IPS-18c (cell line): ENCODE data around the gene SLCO3A1.

ENCODE experiments used
- H3K4me3 ChIP-seq: 2 replicates; pipeline ENCODE4 v1.7.0; 2013; ENCODE audit warnings: low read depth, mild to moderate bottlenecking, low read length, moderate library complexity; ENCODE audit not compliant: insufficient read depth
- H3K9me3 ChIP-seq: one replicate; pipeline ENCODE4 v1.6.1; 2013; ENCODE audit warnings: mild to moderate bottlenecking, low read length, moderate library complexity; ENCODE audit not compliant: control insufficient read depth, insufficient read depth

Gene SLCO3A1

DNA sequence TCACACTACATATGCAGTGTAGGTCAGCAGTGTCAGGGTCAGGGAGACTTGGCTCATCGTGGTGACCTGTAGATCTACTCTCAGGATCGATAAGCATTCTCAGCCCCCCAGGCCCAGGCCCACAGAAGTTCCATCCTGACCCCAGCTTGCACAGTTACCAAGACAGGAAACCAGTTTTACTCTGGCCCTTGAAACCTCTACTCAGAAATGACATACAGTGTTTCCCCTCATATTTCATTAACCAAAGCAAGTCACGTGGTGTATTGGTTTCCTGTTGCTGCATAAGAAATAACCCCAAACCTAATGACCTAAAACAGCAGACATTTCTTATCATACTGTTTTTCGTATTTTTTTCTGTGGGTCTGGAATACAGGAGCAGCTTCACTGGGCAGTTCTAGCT, 242.2 kb downstream of the SLCO3A1 start:
- Histone ChIP-seq H3K9me3 (no peaks in the 10 kb centered on the region), H3K4me3 (no peak overlapping the region)

DNA sequence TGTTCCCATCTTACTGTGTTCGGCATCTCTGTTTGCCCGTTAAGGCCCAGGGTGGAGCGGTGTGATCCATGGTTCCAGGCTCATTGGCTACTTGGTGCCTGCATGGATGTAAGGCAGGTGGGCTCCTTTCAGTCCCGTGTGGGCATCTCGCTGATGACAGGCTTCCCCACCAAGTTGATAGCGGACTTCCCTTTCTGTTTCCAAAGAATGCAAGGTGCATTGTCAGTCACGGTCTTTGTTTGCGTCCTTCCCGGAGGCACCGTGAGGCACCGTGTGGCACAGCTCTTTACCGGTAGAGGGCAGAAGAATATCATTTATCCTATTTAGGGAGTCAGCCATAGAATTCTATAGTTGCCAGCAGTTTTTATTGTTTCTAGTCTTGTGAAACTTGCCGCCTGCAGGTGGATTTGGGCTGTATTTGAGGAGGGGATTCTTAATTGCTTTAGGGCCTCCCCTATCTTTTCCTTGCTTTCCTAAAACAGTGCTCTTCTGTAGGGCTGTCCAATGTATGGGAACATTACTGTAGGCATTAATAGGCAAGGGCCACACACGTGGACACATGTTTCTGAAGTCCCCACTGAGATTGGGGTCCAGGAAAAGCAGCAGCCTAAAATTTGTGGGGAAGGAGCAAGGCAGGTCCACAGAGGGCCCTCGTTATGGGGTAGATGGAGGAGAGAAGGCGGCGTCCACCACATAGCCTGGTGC, 244.1 kb downstream of the SLCO3A1 start:
- no peak overlapping the region for H3K4me3 ChIP-seq
- no peaks in the 10 kb centered on the region for H3K9me3 ChIP-seq

DNA sequence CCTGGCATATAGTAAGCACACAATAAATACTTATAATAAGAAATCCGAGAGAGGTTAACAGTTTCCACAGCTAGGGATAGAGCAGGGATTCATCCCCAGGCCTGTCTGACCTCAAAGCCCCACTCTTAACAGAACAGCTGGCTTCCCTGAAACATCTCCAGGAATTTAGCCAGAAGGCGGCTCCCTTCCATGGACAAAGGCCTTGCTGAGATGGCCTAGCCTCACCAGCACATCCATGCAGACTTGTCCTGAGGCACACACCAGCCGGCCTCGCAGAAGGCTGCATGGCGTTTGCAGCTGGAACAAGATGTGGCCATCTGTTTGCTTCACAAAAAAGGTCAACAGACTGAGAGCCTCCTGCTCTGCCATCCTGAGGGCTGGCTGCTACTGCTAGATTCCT, 245.4 kb downstream of the SLCO3A1 start:
- no peaks in the 10 kb centered on the region for H3K9me3 ChIP-seq
- H3K4me3 ChIP-seq: no peak overlapping the region

DNA sequence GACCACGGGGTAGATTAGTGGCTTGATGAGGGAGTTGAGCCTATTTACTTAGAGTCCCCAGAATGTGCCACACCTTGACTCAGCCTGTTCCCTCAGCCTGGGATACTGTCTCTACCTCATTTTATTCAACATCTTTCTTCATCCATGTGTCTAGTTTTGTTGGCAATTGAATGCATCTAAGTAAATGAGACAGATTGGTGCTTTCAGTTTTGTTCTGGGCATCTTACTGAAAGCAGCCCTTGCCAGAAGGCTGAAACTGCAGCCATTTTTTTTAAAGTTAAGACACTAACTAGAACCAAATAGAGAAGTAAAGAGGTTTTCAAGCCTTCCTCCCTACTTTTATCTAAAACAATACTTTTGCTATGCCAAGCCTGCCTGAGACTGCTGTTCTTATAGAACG, 246.8 kb downstream of the SLCO3A1 start:
- Histone ChIP-seq H3K9me3 (no peaks in the 10 kb centered on the region), H3K4me3 (no peak overlapping the region)

- H3K4me3 ChIP-seq: no peak overlapping the region
- H3K9me3 ChIP-seq: no peaks in the 10 kb centered on the region
Measured at GRCh38 chr15:92100751-92101150, 247.2 kb downstream of the SLCO3A1 start.

- Histone ChIP-seq H3K9me3 (no peaks in the 10 kb centered on the region), H3K4me3 (no peak overlapping the region)
Measured at GRCh38 chr15:92101708-92102394, 248.3 kb downstream of the SLCO3A1 start.

GRCh38 chr15:92102395-92102755, 248.9 kb downstream of the SLCO3A1 start:
- Histone ChIP-seq H3K9me3 (no peaks in the 10 kb centered on the region), H3K4me3 (no peak overlapping the region)

GRCh38 chr15:92104072-92104471, 250.6 kb downstream of the SLCO3A1 start:
- no peak overlapping the region for H3K4me3 ChIP-seq
- no peaks in the 10 kb centered on the region for H3K9me3 ChIP-seq

GRCh38 chr15:92105611-92106010, 252.1 kb downstream of the SLCO3A1 start:
- no peak overlapping the region for H3K4me3 ChIP-seq
- no peaks in the 10 kb centered on the region for H3K9me3 ChIP-seq

DNA sequence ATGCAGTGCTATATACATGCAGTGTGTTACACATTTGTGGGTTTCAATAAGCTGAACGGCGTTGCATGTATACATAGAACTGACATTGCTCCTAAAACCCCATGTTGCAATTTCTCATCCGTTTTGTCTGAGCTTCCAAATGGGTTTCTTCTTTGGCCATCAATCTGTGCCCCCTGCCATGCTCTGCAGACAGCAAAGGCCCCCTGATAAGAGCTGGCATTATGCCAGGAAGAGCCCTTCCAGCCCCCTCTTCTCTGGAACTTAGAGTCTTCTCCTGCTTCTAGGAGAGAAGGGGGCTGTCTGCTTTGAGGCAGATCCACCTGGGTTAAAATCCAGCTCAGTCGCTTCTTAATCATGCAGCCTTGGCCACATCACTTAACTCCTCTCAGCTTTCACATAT, 254.0 kb downstream of the SLCO3A1 start:
- H3K9me3 ChIP-seq: no peaks in the 10 kb centered on the region
- no peak overlapping the region for H3K4me3 ChIP-seq

DNA sequence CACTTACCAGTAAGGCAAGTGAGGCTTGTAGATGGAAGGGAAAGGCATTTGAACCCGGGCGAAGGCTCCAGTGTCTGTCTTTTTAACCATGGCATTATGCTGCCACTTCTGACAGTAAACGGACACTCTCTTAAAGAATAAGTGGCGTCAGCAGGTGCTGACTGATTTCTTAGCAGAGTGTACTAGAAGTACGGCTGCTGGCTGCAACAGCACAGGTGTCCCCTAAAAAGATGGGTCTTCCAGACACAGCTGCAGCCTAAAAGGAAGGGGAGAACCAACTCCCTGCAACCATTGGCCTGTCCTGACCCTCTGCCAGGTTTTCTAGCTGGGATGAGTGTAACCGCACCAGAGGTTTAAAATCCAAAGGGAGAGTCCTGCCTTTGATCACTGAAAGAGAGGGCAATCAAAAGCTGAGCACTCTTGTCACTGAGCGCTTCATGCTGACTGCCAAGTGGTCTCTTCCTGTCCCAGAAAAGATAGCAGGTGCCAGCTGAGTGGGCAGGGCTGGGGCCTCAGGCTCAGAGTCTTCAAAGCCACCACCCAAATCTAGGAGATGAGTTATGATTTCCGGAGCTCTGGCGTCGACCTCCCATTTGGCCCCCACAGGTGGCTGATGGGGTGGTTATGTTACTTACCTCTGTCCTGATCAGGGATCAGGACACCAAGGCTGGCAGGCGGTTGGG, 255.8 kb downstream of the SLCO3A1 start:
- H3K4me3 ChIP-seq: no peak overlapping the region

GRCh38 chr15:92111291-92111690, 257.8 kb downstream of the SLCO3A1 start:
- no peaks in the 10 kb centered on the region for H3K9me3 ChIP-seq
- no peak overlapping the region for H3K4me3 ChIP-seq

More for the DNA sequence above, 255.8 kb downstream of the SLCO3A1 start:
- no peaks in the 10 kb centered on the region for H3K9me3 ChIP-seq

GRCh38 chr15:92111751-92112150, 258.2 kb downstream of the SLCO3A1 start:
- no peaks in the 10 kb centered on the region for H3K9me3 ChIP-seq
- H3K4me3 ChIP-seq: no peak overlapping the region

DNA sequence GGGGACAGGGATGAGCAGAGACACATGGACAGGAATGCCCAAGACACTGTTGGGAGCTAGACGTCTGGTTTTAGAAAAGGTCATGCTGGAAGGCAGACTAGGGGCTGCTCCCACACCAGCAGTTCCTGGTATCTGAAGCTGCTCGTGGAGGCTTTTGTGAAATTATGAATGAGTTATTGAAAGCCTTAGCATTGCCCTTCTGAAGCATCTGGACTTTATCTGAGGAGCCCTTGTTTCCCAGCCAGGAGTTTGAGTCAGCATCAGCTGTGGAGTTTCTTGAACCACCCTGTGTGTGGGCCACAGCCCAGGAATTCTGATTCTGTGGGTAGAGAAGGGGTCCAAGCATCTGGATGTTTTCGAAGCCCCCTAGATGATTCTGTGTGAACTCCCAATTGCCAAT, 258.7 kb downstream of the SLCO3A1 start:
- H3K9me3 ChIP-seq: no peaks in the 10 kb centered on the region
- no peak overlapping the region for H3K4me3 ChIP-seq

DNA sequence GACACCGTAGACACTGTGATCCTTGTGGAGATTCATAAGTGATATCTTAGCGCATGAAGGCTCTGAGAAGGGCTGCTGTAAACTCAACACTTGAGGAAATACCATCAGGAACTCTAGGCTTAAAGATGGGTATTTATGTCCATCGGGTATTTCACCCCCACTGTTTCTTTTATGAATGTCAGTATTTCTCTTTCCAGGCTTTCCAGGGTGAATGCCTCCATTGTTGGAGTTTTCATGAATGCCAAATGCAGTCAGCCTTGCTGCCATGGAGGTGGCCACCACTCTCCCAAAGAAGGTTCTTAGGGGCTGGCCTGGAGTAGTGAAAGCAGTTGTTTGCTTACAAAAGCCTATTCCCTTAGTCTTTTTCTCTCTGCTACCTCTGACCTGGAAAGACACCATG, 259.2 kb downstream of the SLCO3A1 start:
- no peak overlapping the region for H3K4me3 ChIP-seq
- no peaks in the 10 kb centered on the region for H3K9me3 ChIP-seq

DNA sequence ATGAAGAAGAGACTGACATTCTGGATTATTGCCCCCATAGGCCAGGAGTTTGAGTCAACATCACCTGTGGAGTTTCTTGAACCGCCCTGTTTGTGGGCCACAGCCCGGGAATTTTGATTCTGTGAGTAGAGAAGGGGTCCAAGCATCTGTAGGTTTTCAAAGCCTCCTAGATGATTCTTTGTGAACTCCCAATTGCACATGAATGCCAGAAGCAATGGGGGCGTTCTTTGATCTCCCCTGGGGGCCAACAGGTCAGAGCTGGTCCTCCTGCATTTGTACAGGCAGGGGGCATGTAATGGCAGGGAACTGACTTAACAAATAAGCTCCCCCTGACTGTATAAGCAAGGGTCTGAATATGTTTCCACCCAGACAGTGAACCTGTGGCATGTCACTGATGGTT, 260.3 kb downstream of the SLCO3A1 start:
- H3K4me3 ChIP-seq: no peak overlapping the region

GRCh38 chr15:92115834-92116233, 262.3 kb downstream of the SLCO3A1 start:
- Histone ChIP-seq H3K4me3 (no peak overlapping the region), H3K9me3 (no peaks in the 10 kb centered on the region)

More for the DNA sequence above, 260.3 kb downstream of the SLCO3A1 start:
- H3K9me3 ChIP-seq: no peaks in the 10 kb centered on the region

DNA sequence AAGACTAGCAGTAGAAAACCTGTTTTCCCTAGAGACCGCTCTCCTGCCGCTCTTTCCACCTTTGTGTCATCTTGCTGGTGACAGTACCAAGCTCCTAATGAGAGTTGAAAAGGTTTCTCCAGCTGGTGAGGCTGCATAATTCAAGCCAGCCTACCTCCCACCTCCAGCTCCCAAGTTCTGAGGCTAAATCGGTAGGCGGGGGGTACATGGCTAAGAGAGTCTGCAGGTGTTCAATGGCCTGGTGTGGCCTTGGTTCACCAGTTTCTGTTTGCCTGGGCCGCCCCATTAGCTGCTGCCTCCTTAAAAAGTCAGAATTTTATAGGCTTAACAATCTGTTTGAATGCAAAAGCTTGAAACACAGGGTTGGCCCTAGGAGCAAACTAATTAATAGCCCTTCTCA, 262.8 kb downstream of the SLCO3A1 start:
- H3K4me3 ChIP-seq: no peak overlapping the region
- peaks cover 1% of the 10 kb centered on the region for H3K9me3 ChIP-seq
